NT2/D1 (cell line): ENCODE measurements around the gene FGF6.

Experiments
- SUZ12 ChIP-seq: IDR thresholded peaks from 2 replicates; pipeline ENCODE4 v1.6.1; 2011; ENCODE audit not compliant: insufficient read length, insufficient read depth; ENCODE audit errors: extremely low read depth
- ZNF274 ChIP-seq: IDR thresholded peaks from 2 replicates; pipeline ENCODE4 v1.6.1; 2011; ENCODE audit warnings: mild to moderate bottlenecking, low read depth, low read length

DNA sequence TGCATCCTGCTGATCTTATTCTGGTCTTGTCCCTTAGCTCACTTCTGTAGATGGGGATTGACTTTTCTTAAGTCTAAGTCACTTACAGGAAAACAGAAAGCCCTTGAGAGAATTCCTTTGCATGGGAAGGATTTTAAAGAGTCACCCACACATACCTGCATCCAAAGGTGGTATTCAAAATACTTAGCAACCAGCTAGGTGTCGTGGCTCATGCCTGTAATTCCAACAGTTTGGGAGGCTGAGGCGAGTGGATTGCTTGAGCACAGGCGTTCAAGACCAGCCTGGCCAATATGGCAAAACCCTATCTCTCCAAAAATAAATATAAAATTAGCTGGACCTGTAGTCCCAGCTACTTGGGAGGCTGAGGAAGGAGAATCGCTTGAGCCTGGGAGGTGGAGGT lies 14.2 kb downstream of the FGF6 start:
- TF ChIP-seq SUZ12, result no peak
- TF ChIP-seq ZNF274, result no peak
